Caco-2 (cell line): ENCODE data around the gene ABCF2. TPM values are rescaled to one million over a fixed set of nuclear protein-coding genes. Genes with fewer than 3 reads are reported as not detected.
A peak's percentile ranks its signal among the peaks of the same experiment; 100 is the strongest.

Experiments
- BruUV-seq: library from RNA; stranded (reverse); fragments of 400-500 nt; replicated peaks from 2 replicates; lab custom pipeline; 2021; lab: Mats Ljungman, UMichigan
- CTCF ChIA-PET: fragments of 300-600 bp; sonication (Branson Sonifier 250); formaldehyde crosslinking; loops from one replicate; lab custom pipeline; 2022; ENCODE audit warnings: antibody characterized with exemption; lab: Charles Lee
- POLR2A ChIA-PET: fragments of 300-600 bp; sonication (Branson Sonifier 250); formaldehyde crosslinking; loops from one replicate; lab custom pipeline; 2022; ENCODE audit warnings: antibody characterized with exemption; lab: Charles Lee
- DNase-seq, 2 experiments: peaks; one replicate each; pipeline versions ENCODE4 v3.0.0 to v3.0.0-alpha.2; 2020 to 2022
- H3K27me3 ChIP-seq: replicated peaks from 2 replicates; pipeline ENCODE4 v1.6.0; 2011; ENCODE audit warnings: low read length; ENCODE audit not compliant: control insufficient read depth, insufficient read depth
- H3K36me3 ChIP-seq: 2 replicates; pipeline ENCODE4 v1.5.1; 2011; ENCODE audit warnings: low read length; ENCODE audit not compliant: control insufficient read depth, insufficient read depth
- H3K4me1 ChIP-seq: fragments of 250-450 bp; sonication (Bioruptor Pico); 2 replicates; pipeline ENCODE4 v1.5.1; 2020; ENCODE audit warnings: mild to moderate bottlenecking
- H3K4me3 ChIP-seq: 2 replicates; pipeline ENCODE4 v1.5.1; 2011; ENCODE audit warnings: low read depth, mild to moderate bottlenecking, control low read depth, low read length
- H3K9me3 ChIP-seq: fragments of 250-450 bp; sonication (Bioruptor Pico); 2 replicates; pipeline ENCODE4 v1.5.1; 2020; ENCODE audit warnings: mild to moderate bottlenecking, moderate library complexity
- H3K27ac Mint-ChIP-seq: one replicate; pipeline ENCODE4 v1.8.0; 2022; ENCODE audit warnings: mixed read lengths; ENCODE audit not compliant: unreplicated experiment
- H3K27me3 Mint-ChIP-seq: one replicate; pipeline ENCODE4 v1.8.0; 2022; ENCODE audit warnings: mixed read lengths; ENCODE audit not compliant: insufficient read depth, unreplicated experiment
- H3K36me3 Mint-ChIP-seq: one replicate; pipeline ENCODE4 v1.8.0; 2022; ENCODE audit warnings: mild to moderate bottlenecking, mixed read lengths; ENCODE audit not compliant: insufficient read depth, unreplicated experiment
- H3K4me1 Mint-ChIP-seq: one replicate; pipeline ENCODE4 v1.8.0; 2022; ENCODE audit warnings: low read depth, mixed read lengths; ENCODE audit not compliant: unreplicated experiment
- H3K4me3 Mint-ChIP-seq: one replicate; pipeline ENCODE4 v1.8.0; 2022; ENCODE audit warnings: mild to moderate bottlenecking, moderate library complexity, mixed read lengths; ENCODE audit not compliant: unreplicated experiment
- H3K9me3 Mint-ChIP-seq: one replicate; pipeline ENCODE4 v1.8.0; 2022; ENCODE audit warnings: mixed read lengths; ENCODE audit not compliant: unreplicated experiment
- CTCF ChIP-seq, 2 experiments: fragments of 200-600 bp in 1 of 2; IDR thresholded peaks; 1 replicate in 1 of 2; 2 replicates in 1 of 2; pipeline versions ENCODE4 v1.5.1 to v1.8.0; 2011 to 2022; ENCODE audit warnings: antibody characterized with exemption in 1 of 2, control low read depth in 1 of 2, inconsistent platforms in 1 of 2, low read depth in 1 of 2, low read length in 1 of 2, mild to moderate bottlenecking in 1 of 2, moderate library complexity in 1 of 2; ENCODE audit not compliant: insufficient read depth in 1 of 2, severe bottlenecking in 1 of 2, unreplicated experiment in 1 of 2
- intact Hi-C: fragments of 100-400 bp; cut with micrococcal nuclease; formaldehyde crosslinking; loops from one replicate; pipeline ENCODE4 v1.10.0; 2022; ENCODE audit not compliant: unreplicated experiment
- total RNA-seq: library from RNA; stranded (reverse); gene quantifications from 2 replicates; pipeline ENCODE4 v1.2.3, GENCODE V29; 2022

The ABCF2 gene
- total RNA-seq, 1 experiment from 2014 or later, result 57.8 TPM

- H3K4me3 Mint-ChIP-seq, result no peak overlapping the region
These were observed 34.9 kb downstream of the ABCF2 start for GRCh38 chr7:151192002-151192539.

GRCh38 chr7:151191544-151191943, 35.5 kb downstream of the ABCF2 start:
- H3K4me1 ChIP-seq, result no peaks in the 10 kb centered on the region
- H3K27me3 ChIP-seq, result peaks cover 3% of the 10 kb centered on the region; the same call in 1 of the 2 replicates
- intact Hi-C loops, result no loop called here
- no peak overlapping the region for H3K4me3 Mint-ChIP-seq
- BruUV-seq, result no TSS peak
- no peaks in the 10 kb centered on the region for H3K36me3 ChIP-seq
- H3K9me3 Mint-ChIP-seq, result no peaks in the 10 kb centered on the region
- CTCF ChIA-PET, result no interaction called here
- peaks cover 15% of the 10 kb centered on the region for H3K27me3 Mint-ChIP-seq
- DNase-seq, result peak in 1 of 2 experiments; percentile 41
- H3K36me3 Mint-ChIP-seq, result no peaks in the 10 kb centered on the region
- POLR2A ChIA-PET, result no interaction called here
- TF ChIP-seq CTCF (IDR thresholded peaks at IDR 0.05; ENCODE audit: insufficient read depth in 1 of 2, low read depth in 1 of 2, low read length in 1 of 2, severe bottlenecking in 1 of 2, unreplicated experiment in 1 of 2), result peak; percentile 7 to 35
- no peaks in the 10 kb centered on the region for H3K9me3 ChIP-seq
- no peaks in the 10 kb centered on the region for H3K4me1 Mint-ChIP-seq
- H3K4me3 ChIP-seq, result no peak overlapping the region
- H3K27ac Mint-ChIP-seq, result no peak overlapping the region

More at GRCh38 chr7:151192002-151192539, 34.9 kb downstream of the ABCF2 start:
- intact Hi-C loops, result no loop called here
- Mint-ChIP-seq H3K9me3 (no peaks in the 10 kb centered on the region), H3K27ac (no peak overlapping the region), H3K27me3 (peaks cover 15% of the 10 kb centered on the region), H3K36me3 (no peaks in the 10 kb centered on the region), H3K4me1 (no peaks in the 10 kb centered on the region)
- no peaks in the 10 kb centered on the region for H3K4me1 ChIP-seq
- CTCF ChIA-PET, result no interaction called here
- no peaks in the 10 kb centered on the region for H3K36me3 ChIP-seq
- DNase-seq, result no peak
- H3K27me3 ChIP-seq, result peaks cover 3% of the 10 kb centered on the region; the same call in 1 of the 2 replicates
- no peaks in the 10 kb centered on the region for H3K9me3 ChIP-seq
- no peak overlapping the region for H3K4me3 ChIP-seq
- no peak for TF ChIP-seq CTCF (IDR thresholded peaks at IDR 0.05; ENCODE audit: insufficient read depth in 1 of 2, low read depth in 1 of 2, low read length in 1 of 2, severe bottlenecking in 1 of 2, unreplicated experiment in 1 of 2)
- no TSS peak for BruUV-seq
- POLR2A ChIA-PET, result no interaction called here

- Histone ChIP-seq H3K9me3 (no peaks in the 10 kb centered on the region), H3K4me3 (no peak overlapping the region), H3K4me1 (no peaks in the 10 kb centered on the region), H3K27me3 (peaks cover 1% of the 10 kb centered on the region; the same call in 1 of the 2 replicates), H3K36me3 (no peaks in the 10 kb centered on the region)
- ChIA-PET POLR2A (no interaction called here), CTCF (no interaction called here)
- Mint-ChIP-seq H3K36me3 (no peaks in the 10 kb centered on the region), H3K4me3 (no peak overlapping the region), H3K9me3 (no peaks in the 10 kb centered on the region), H3K4me1 (no peaks in the 10 kb centered on the region), H3K27ac (no peak overlapping the region), H3K27me3 (peaks cover 12% of the 10 kb centered on the region)
- no TSS peak for BruUV-seq
- no peak for TF ChIP-seq CTCF (IDR thresholded peaks at IDR 0.05; ENCODE audit: insufficient read depth in 1 of 2, low read depth in 1 of 2, low read length in 1 of 2, severe bottlenecking in 1 of 2, unreplicated experiment in 1 of 2)
- intact Hi-C loops, result no loop called here
- DNase-seq, result no peak
These were observed 38.0 kb downstream of the ABCF2 start for GRCh38 chr7:151189038-151189437.
